GM19468 (cell line): ENCODE measurements around the gene BAD.

ENCODE experiments used
- ATAC-seq: cut with Tn5 transposase; IDR thresholded peaks from one replicate; pipeline ENCODE4 v1.9.1; 2021; ENCODE audit warnings: mild to moderate bottlenecking, moderate library complexity, moderate number of reproducible peaks; ENCODE audit not compliant: unreplicated experiment; ENCODE audit errors: extremely low read depth

The BAD gene

DNA sequence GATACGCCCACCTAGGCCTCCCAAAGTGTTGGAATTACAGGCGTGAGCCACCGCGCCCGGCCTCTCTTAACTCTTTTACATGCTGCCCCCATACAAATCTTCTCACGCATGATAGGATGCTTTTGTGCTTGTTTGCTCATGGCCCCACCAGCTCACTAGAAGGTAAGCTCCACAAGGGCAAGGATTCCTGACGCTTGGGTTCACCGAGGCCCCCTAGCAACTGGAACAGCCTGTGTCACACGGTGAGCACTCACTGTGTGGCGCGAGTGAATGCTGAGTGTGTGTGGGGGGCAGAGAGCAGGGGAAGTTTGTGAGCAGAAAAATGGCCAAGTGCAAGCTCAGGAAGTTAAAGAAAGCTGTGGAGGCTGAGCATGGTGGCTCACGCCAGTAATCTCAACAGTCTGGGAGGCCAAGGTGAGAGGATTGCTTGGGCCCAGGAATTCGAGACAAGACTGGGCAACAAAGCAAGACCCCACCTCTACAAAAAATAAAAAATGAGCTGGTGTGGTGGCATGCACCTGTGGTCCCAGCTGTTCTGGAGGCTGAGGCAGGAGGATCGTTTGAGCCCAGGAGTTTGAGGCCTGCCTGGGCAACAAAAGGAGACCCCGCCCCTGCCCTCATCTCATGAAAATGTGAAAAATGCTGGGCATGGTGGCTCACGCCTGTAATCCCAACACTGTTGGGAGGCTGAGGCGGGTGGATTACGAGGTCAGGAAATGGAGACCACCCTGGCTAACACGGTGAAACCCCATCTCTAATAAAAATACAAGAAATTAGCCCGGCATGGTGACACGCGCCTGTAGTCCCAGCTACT is 2.3 kb downstream of the BAD start:
- no peak for ATAC-seq

- ATAC-seq, result no peak
These were observed 5.8 kb downstream of the BAD start for GRCh38 chr11:64278576-64279190.

GRCh38 chr11:64276653-64277431 is 7.6 kb downstream of the BAD start:
- no peak for ATAC-seq

DNA sequence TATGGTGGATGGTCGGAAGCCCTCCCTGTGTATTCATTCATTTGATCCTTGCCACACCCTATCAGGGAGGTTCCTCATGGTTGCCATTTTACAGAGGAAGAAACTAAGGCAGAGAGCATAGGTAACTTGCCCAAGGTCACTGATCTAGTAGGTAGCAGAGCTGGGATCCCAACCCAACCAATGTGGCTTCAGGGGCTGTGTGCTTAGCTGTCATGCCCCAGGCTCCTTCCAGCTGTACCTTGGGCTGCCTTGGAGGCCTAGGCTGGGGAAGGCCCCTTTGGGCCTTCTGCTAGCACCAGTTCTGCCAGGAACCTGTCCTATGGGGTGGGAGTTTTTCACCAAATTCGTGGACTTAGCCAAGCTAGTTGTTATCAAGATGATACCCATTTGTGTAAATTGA is 8.6 kb downstream of the BAD start:
- no peak for ATAC-seq

DNA sequence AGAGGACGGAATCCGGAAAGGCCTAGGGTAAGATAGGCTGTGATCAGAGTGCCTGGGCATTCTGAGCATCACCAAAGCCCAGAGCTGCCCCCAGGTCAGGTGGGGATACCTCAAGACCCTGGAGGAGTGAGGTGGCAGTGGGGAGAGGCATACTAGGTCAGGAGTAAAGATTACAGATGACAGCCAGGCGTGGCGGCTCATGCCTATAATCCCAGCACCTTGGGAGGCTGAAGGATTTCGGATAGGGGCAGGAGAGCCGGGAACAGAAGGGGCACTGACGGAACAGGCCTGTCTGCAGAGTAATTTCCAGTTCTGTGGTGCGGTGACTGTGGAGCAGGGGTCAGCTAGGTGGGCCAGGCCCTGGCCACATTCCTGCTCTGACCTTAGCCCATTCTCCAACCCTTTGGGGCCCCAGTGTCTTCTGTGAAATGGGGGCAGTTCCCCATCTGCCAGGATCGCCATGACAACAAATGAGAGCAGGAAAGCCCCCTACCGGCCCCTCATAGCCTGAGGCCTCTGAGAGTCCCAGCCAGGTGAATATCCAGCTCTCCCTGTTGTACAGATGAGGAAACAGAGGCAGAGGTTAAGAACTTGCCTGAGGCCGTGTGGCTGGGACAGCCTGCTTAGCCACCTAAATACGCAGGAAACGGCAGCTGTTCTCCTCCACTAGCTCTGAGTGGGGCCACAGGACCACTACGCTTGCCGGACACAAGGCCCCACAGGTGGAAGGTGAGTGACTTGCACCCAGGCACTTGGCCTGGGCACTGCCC is 9.2 kb downstream of the BAD start:
- no peak for ATAC-seq

DNA sequence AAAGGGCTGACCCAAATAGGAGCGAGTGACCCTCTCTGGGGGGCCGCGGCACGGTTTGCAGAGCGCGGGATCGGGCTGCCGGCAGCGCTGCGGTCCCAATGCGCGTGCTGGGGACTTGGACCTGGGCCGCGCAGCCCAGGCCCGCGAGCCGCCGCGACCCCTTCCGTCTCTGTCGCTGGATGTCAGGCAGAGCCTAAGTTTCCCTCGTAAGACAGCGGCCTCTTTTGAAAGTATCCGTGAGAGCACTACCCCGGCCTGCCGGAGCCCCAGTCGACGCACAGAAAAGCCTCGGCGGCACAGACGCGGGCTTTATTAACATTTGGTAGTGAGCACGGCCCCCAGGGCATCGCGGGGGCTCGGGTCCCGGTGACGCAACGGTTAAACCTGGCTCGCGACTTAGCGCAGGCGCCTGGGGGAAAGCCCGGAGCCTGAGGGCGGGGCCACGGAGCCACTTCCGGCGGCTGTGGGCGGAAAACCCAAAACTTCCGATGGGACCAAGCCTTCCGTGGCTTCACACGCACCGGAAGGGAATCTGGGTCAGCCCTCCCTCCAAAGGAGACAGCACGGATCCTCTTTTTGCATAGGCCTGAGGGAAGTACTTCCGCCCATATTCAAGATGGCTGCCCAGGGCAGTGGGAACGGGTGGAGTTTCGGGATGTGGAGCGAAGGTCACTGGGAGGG is 14.8 kb downstream of the BAD start:
- ATAC-seq, result peak; percentile 53

- ATAC-seq, result peak; percentile 0
These were observed 15.4 kb downstream of the BAD start for GRCh38 chr11:64268893-64269539.

- ATAC-seq, result no peak
These were observed 16.2 kb downstream of the BAD start for GRCh38 chr11:64268025-64268892.

GRCh38 chr11:64267207-64267945 is 17.1 kb downstream of the BAD start:
- no peak for ATAC-seq

DNA sequence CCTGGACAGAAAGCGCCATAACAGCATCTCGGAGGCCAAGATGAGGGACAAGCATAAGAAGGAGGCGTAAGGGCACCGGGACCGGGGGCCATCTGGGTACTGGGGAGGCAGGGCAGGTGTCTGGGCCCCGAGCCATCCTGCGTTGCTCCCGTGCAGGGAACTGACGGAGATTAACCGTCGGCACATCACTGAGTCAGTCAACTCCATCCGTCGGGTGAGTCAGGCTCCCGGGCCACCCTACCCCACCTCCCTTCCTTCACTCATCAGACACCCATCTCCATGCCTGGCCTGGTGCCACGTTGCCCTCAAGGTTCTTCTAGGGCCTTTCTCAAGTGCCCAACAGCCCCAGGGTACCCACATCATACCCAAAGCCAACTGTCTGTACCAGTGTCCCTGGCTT is 18.1 kb downstream of the BAD start:
- no peak for ATAC-seq

DNA sequence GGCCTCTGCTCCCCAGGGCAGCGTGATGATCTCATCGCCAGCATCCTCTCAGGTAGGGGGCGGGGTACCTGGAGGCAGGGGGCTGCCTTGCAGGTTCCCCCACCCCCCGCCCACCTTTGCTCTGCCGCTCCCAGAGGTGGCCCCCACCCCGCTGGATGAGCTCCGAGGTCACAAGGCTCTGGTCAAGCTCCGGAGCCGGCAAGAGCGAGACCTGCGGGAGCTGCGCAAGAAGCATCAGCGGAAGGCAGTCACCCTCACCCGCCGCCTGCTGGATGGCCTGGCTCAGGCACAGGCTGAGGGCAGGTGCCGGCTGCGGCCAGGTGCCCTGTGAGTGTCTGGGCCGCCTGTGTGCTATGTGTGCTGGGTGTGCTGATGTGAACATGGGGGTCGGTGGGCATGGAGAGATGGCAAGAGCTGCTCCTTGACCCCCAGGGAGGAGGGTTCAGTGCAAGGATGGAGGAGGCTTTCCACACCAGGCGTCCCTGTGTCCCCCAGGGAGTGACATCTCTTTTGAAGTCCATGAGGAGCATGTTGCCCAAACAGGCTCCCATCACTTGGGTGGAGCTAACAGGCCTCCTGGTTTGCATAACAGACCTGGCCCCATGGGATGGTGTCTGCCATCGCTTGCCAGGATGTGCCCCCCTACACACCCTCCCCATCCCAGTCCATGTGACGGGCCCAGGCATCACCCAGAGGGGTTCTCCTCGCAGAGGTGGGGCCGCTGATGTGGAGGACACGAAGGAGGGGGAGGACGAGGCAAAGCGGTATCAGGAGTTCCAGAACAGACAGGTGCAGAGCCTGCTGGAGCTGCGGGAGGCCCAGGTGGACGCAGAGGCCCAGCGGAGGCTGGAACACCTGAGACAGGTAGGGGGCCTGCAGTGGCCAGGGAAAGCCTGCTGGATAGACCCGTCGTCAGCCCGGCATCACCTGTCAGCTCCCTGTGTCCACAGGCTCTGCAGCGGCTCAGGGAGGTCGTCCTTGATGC is 19.0 kb downstream of the BAD start:
- no peak for ATAC-seq

GRCh38 chr11:64264371-64264852 is 20.1 kb downstream of the BAD start:
- no peak for ATAC-seq

DNA sequence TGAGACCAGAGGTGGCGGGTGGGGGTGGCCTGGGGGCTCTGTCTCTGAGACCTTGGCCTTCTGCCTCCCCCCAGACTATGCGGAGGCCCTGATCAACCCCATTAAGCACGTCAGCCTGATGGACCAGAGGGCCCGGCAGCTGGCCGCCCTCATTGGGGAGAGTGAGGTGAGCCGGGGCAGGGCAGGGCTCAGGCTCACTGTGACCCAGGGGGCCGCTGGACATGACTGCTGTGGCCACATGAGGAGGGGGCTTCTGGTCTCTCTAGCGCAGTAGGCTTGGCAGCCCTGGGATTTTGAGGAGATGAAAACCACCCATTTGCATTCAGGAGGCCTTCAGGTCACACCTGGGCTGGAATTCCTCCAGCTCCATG is 20.5 kb downstream of the BAD start:
- no peak for ATAC-seq

- ATAC-seq, result no peak
These were observed 21.2 kb downstream of the BAD start for GRCh38 chr11:64263021-64263946.

DNA sequence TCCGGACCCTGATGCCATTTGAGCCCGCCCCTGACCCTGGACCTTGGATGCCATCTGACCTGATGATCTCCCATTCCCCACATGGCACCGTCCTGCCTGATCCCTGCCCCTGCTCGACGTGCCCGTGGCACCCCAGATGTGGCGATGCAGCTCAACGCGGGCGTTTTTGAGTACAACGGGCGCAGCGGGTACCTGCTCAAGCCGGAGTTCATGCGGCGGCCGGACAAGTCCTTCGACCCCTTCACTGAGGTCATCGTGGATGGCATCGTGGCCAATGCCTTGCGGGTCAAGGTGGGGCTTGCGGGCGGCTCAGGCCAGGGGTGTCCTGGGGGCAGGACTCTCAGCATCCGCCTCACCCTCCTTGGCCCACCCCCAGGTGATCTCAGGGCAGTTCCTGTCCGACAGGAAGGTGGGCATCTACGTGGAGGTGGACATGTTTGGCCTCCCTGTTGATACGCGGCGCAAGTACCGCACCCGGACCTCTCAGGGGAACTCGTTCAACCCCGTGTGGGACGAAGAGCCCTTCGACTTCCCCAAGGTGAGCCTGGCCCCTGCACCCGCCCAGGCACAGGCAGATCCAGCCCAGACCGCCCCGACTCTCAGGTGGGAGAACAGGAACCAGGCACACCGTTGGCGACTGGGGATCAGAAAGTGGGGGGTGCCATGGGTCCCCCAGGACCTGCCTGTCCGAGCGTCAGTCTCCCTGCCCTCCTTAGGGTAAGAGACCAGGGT is 22.0 kb downstream of the BAD start:
- no peak for ATAC-seq
